ENCODE measurements around the gene GRHL3. TPM values are rescaled to one million over a fixed set of nuclear protein-coding genes. Genes with fewer than 3 reads are reported as not detected.

Gene GRHL3
- total and polyA plus RNA-seq, 2 donors (not counting 3 experiments of a cell fraction or from before 2014, with no cell fraction given): not detected

DNA sequence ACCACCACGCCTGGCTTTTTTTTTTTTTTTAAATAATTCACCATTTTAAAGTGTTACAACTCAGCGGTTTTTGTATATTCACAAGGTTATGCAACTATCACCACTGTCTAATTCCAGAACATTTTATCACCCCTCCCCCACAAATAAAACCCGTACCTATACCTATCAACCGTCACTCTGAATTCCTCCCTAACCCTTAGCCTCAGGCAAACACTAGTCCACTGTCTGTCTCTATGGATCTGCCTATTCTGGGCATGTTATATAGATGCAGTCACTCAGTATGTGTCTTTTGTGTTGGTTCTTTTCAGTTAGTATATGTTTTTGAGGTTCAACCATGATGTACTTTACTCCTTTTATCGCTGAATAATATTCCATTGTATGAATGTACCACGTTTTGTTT lies 19.3 kb upstream of the GRHL3 start:
- Histone ChIP-seq H3K4me2 (ENCODE audit: insufficient read depth, low read length) (no peak overlapping the region), H3K79me2 (ENCODE audit: control insufficient read depth, insufficient read depth, low read length) (no peaks in the 10 kb centered on the region), H3K9me3 (replicated peaks; ENCODE audit: control insufficient read depth, insufficient read depth, low read length) (no peaks in the 10 kb centered on the region), H3K27me3 (ENCODE audit: control insufficient read depth in 2 of 2, insufficient read depth in 2 of 2, low read length in 2 of 2) (peaks cover 15 to 19% of the 10 kb centered on the region in 2 experiments), H4K20me1 (replicated peaks; ENCODE audit: control insufficient read depth, extremely low read depth, insufficient read depth, low read length) (no peaks in the 10 kb centered on the region), H3K9ac (replicated peaks; ENCODE audit: extremely low read depth, insufficient read depth, low read length) (no peak overlapping the region), H3K9me1 (replicated peaks; ENCODE audit: control insufficient read depth, extremely low read depth, insufficient read depth, low read length) (no peaks in the 10 kb centered on the region), H3K27ac (ENCODE audit: insufficient read depth, low read depth, low read length) (no peak overlapping the region), H3K4me1 (ENCODE audit: control insufficient read depth, extremely low read depth, insufficient read depth, low read length) (peaks cover 2% of the 10 kb centered on the region), H3K36me3 (ENCODE audit: control insufficient read depth in 2 of 2, extremely low read depth in 1 of 2, insufficient read depth in 2 of 2, low read length in 2 of 2) (no peaks in the 10 kb centered on the region), H3K4me3 (replicated peaks in 1 of 3; ENCODE audit: insufficient read depth in 1 of 3, low read depth in 1 of 3, low read length in 3 of 3) (no peak overlapping the region), H2AFZ (ENCODE audit: low read depth, low read length) (no peak overlapping the region)
- TF ChIP-seq JUN (IDR thresholded peaks at IDR 0.05; ENCODE audit: borderline replicate concordance, insufficient read depth, insufficient read length, low read depth) (no peak), EZH2 (IDR thresholded peaks at IDR 0.05; ENCODE audit: borderline replicate concordance, low read depth, low read length, severe bottlenecking) (no peak), MYC (IDR thresholded peaks at IDR 0.05; ENCODE audit: low read depth, low read length) (no peak), GATA2 (IDR thresholded peaks at IDR 0.05; ENCODE audit: insufficient read depth, insufficient read length, low read depth, low read length) (no peak), FOS (IDR thresholded peaks at IDR 0.05; ENCODE audit: borderline replicate concordance, insufficient read depth, low read length) (no peak), POLR2AphosphoS5 (IDR thresholded peaks at IDR 0.05; ENCODE audit: insufficient read depth, low read depth, low read length) (no peak), POLR2A (IDR thresholded peaks at IDR 0.05; ENCODE audit: low read depth, low read length) (no peak)
- TF ChIP-seq, protein P1, sequence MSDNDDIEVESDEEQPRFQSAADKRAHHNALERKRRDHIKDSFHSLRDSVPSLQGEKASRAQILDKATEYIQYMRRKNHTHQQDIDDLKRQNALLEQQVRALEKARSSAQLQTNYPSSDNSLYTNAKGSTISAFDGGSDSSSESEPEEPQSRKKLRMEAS (IDR thresholded peaks at IDR 0.05; ENCODE audit: insufficient read depth, insufficient read length): no peak
- TF ChIP-seq, protein P2, sequence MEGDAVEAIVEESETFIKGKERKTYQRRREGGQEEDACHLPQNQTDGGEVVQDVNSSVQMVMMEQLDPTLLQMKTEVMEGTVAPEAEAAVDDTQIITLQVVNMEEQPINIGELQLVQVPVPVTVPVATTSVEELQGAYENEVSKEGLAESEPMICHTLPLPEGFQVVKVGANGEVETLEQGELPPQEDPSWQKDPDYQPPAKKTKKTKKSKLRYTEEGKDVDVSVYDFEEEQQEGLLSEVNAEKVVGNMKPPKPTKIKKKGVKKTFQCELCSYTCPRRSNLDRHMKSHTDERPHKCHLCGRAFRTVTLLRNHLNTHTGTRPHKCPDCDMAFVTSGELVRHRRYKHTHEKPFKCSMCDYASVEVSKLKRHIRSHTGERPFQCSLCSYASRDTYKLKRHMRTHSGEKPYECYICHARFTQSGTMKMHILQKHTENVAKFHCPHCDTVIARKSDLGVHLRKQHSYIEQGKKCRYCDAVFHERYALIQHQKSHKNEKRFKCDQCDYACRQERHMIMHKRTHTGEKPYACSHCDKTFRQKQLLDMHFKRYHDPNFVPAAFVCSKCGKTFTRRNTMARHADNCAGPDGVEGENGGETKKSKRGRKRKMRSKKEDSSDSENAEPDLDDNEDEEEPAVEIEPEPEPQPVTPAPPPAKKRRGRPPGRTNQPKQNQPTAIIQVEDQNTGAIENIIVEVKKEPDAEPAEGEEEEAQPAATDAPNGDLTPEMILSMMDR (IDR thresholded peaks at IDR 0.05; ENCODE audit: extremely low read depth in 1 of 2, insufficient read depth in 1 of 2, low read depth in 1 of 2, low read length in 2 of 2): no peak
- FAIRE-seq: no peak
- no peak for DNase-seq (ENCODE audit: low read depth, low spot score)
- BruUV-seq (replicated peaks): no TSS peak
- dilution Hi-C loops (cut with MboI; ENCODE audit: extremely low pct_ligation_motif_present, low sequenced_read_pairs): no loop called here
- CTCF ChIA-PET: no interaction called here
- intact Hi-C loops (cut with micrococcal nuclease): no loop called here
- POLR2A ChIA-PET: no interaction called here
